Subcutaneous adipose tissue (tissue), 4 donors: ENCODE results near the gene ARNT2. TPM values are rescaled to one million over a fixed set of nuclear protein-coding genes. Genes with fewer than 3 reads are reported as not detected.

ENCODE experiments used
- total RNA-seq, 4 donors: library from RNA; depleted of rRNA; stranded (reverse); fragments of >200 nt; gene quantifications; one replicate each; pipeline ENCODE4 v1.1.0, GENCODE V29; 2016
- TF ChIP-seq, protein P1 (sequence below): fragments of 450-650 bp; IDR thresholded peaks from one replicate; pipeline ENCODE4 v1.5.1; 2016; ENCODE audit warnings: low read depth, mild to moderate bottlenecking, control low read depth, antibody characterized with exemption, moderate library complexity

The ARNT2 gene
- total RNA-seq, 4 donors from 2014 or later: 0.16 to 4.3 (median 2.3) TPM

- TF ChIP-seq, protein P1, sequence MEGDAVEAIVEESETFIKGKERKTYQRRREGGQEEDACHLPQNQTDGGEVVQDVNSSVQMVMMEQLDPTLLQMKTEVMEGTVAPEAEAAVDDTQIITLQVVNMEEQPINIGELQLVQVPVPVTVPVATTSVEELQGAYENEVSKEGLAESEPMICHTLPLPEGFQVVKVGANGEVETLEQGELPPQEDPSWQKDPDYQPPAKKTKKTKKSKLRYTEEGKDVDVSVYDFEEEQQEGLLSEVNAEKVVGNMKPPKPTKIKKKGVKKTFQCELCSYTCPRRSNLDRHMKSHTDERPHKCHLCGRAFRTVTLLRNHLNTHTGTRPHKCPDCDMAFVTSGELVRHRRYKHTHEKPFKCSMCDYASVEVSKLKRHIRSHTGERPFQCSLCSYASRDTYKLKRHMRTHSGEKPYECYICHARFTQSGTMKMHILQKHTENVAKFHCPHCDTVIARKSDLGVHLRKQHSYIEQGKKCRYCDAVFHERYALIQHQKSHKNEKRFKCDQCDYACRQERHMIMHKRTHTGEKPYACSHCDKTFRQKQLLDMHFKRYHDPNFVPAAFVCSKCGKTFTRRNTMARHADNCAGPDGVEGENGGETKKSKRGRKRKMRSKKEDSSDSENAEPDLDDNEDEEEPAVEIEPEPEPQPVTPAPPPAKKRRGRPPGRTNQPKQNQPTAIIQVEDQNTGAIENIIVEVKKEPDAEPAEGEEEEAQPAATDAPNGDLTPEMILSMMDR: no peak
Observed at GRCh38 chr15:80565398-80565797, 161.2 kb downstream of the ARNT2 start.

- TF ChIP-seq, protein P1: no peak
Observed at GRCh38 chr15:80565988-80566387, 161.8 kb downstream of the ARNT2 start.

DNA sequence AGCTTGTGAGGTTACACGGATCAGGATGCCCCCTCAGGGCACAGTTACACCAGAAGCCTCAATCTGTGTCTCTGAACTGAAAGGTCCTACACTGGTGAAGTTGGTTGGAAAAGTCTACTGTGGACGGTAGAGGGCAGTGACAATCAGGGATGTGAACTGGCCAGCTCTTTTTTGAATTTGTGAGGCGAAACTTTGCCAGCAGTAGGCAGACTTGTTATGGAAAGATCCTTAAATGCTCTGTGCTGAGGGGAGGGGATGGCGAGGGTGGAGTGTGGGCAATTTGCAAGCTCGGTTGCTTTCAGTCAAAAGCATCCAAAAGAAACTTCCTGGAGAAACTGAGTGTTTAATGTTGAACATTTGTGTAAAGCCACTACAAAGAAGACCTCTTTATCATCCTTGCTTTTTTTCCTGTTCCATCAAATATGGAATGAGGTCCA is 163.6 kb downstream of the ARNT2 start:
- TF ChIP-seq, protein P1: no peak

DNA sequence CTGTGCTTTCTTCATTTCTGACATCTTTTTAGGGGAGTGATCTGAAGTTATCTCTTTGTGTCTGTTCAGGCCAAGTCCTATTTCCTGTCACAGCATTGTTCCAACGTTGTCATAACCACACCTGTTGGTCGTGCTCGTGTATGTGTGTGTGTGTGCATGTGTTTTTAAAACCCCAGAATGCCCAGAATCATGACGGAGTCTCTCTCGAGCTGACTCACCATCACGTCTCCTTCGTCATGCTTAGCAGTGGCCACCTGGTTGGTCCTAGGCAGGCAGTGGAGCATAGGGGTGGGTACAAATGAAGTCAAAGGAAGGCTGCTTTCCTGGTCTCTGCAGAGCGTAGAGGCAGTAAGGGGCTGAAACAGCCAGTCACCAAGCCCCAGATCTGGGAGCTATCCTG is 164.1 kb downstream of the ARNT2 start:
- TF ChIP-seq, protein P1: no peak

- TF ChIP-seq, protein P1: no peak
Observed at GRCh38 chr15:80568876-80569605, 164.9 kb downstream of the ARNT2 start.

- TF ChIP-seq, protein P1: no peak
Observed at GRCh38 chr15:80569656-80570055, 165.5 kb downstream of the ARNT2 start.

GRCh38 chr15:80570553-80570952 is 166.4 kb downstream of the ARNT2 start:
- TF ChIP-seq, protein P1: no peak
